IPS DF 19.7 (cell line): Measurements from ENCODE around the gene PPP1R12C.
A peak's percentile ranks its signal among the peaks of the same experiment; 100 is the strongest.

Experiments
- DNase-seq: peaks from one replicate; pipeline ENCODE4 v3.0.0-alpha.2; 2013; ENCODE audit warnings: low read depth, low spot score

The PPP1R12C gene

DNA sequence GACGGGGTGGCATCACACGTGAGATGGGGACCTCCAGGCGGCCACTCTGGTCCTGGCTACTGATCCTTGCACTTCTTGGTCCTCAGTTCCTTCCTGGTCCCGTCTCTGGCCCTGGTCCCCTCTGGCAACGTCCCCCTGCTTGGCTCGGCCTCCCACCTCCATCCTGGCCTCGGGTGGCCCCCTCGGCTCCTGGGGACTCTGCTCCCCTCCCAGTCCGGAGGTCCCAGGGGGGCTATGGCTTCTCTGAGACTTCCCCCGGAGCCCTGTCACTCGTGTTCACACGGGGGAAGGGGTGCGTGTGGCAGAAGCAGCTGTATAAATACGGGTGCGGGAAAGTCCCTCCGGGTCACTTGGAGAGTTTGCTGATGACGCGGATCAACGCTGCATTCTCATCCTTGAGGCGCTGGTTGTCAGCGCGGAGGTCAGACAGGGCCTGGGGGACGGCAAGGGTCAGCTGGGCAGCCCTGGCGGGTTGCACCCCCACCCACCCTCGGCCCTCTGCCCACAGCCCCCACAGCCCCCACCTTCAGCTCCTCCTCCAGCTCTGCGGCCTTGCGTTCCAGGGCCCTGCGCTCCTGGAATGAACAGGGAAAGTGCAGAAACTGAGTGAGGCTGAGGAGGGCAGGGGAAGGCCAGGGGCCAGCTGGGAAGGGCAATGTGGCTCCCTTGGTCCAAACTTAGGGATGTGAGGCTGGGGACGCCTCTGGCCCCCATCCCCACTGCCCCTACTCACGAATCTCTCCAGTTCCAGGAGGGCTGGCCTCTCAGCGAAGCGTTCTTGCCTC lies 26.1 kb downstream of the PPP1R12C start:
- DNase-seq = no peak

DNA sequence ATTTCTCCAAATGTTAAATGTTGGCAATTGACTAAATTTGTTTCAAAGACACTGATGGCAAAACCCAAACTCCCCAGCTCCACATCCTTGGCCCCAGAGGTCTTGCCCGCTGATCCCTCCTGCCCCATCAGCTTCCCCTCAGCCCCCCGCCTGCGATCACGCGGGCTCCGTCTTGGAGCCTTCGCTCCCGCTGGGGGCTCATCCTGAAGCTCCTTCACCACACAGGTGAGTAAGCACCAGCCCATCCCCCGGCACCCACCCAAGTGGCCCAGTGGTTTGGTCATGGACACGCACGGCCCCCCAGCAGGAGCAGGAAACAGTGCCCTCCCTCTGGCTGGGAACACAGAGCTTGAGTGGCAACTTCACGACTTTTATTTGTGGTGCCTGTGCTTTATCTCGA lies 26.9 kb downstream of the PPP1R12C start:
- no peak for DNase-seq

DNA sequence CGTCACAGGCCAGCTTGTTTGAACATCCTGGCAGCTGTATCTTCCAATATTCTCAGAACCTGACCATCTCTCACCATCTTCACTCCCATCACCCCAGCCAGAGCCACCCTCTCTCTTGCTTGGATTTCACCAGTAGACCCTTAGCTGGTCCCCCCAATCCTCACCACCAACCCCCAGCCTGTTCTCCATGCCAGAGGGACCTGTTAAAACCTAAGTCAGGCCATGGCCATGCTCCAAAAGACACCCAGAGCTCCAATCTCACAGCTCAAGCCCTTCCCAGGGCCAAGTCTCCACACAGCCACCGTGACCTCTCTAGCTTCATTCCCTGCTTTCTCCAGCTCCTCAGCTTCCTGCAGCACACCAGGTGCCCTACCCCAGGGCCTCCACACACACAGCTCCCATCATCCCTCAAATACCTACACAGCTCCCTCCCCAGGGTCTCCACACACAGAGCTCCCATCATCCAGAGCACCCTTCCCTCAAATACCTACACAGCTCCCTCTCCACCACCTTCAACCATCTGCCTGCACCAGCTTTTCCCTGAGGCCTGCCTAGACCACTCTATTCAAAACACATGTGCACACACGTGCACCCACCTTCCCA lies 28.0 kb downstream of the PPP1R12C start:
- no peak for DNase-seq

DNA sequence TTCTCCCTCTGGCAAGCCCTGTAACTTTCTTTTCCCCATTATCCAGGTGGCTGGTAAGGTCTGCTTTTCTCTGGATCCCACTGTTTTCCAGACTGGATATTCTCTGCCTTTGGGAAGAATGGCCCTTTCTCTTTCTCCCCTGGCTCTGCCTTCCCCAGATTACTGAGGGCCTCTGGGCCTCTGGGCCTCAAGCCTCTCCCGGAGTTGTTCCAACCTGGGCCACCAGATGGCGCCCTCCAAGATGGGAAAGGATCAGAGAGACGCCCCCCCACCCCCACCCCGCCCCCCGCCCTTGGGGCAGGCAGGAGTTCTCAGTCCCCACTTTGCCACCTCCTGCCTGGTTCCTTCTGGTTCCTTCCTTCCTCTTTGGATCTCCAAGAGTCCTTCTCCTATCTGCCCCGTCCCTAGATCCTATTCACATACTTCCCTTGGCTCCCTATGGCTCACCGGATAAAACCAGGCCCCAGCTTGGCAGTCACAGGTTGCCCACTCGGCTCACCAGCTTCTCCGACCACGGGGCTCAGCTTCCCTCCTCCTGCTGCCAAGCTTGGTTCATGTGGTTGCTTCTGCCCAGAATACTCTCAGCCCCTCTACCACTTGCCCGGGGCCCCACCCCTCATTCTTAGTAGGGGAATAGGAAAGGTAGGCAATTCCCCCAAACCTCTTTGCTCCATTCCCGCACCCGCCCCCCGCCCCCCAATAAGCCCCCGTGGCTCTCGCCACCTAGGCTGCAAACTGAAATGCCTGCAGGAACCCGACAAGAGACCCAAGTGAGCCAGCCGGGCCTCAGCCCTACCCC lies 28.7 kb downstream of the PPP1R12C start:
- no peak for DNase-seq

DNA sequence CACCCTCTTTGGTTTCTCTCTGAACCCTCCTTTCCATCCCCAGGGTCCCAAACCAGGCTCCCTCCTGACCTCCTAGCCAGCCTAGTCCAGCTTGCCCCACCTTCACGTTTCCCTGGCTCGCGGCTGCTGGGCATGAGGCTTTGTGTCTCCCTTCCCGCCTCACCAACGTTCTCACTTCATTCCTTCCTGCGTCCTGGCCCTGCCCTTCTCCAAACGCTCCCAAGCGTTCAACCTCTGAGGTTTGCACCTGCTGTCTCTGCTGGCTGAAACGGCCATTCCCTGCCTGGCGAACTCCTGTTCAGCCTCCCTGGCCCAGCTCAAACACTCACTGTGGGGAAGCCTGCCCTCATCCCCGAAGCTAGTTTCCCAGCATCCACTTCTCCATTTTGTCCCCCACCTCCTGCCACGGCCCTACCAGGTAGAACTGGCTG lies 29.4 kb downstream of the PPP1R12C start:
- no peak for DNase-seq

DNA sequence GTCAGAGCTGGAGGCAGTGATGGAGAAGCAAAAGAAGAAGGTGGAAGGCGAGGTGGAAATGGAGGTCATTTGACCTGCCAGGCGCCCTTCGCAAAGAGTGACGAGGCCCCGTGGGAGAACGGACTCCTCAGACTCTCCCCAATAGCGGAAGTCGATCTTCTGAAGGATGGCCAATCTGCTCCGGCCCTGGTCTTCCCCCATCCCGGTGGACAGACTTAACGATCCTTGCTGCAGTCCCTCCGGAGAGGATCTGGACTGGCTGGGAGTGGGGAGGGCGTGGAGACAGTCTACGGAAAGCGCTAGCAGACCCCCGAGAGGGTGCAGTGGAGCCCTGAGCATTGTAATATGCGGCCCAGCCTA lies 29.9 kb downstream of the PPP1R12C start:
- DNase-seq = no peak

DNA sequence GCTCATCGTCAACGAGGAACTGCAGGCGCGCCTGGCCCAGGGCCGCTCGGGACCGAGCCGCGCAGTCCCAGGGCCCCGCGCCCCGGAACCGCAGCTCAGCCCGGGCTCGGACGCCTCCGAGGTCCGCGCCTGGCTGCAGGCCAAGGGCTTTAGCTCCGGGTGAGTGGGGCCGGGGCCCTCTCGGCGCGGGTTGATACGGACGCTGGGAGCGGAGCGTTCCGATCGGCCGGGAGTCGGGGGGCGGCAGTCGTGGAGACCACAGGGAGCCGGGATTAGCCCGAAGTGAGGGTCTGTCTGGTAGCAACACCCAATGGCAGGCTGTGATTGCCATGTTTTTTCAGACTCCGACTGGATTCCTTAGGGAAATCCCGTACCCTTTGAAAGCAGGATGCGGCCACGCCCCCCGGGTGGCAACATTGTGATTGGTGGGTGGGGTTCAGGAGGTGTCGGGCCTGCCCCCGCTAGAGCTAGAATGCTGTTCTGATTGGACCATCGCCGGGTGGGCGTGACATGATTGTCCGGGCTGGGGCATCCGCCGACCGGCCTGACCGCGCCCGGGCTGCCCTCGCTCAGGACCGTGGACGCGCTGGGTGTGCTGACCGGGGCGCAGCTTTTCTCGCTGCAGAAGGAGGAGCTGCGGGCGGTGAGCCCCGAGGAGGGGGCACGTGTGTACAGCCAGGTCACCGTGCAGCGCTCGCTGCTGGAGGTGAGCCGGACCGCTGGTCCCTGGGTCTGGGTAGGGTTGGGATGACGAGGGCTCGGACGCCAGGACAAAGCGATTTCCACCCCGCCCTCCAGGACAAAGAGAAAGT lies 30.5 kb downstream of the PPP1R12C start:
- peak; percentile 86 for DNase-seq

DNA sequence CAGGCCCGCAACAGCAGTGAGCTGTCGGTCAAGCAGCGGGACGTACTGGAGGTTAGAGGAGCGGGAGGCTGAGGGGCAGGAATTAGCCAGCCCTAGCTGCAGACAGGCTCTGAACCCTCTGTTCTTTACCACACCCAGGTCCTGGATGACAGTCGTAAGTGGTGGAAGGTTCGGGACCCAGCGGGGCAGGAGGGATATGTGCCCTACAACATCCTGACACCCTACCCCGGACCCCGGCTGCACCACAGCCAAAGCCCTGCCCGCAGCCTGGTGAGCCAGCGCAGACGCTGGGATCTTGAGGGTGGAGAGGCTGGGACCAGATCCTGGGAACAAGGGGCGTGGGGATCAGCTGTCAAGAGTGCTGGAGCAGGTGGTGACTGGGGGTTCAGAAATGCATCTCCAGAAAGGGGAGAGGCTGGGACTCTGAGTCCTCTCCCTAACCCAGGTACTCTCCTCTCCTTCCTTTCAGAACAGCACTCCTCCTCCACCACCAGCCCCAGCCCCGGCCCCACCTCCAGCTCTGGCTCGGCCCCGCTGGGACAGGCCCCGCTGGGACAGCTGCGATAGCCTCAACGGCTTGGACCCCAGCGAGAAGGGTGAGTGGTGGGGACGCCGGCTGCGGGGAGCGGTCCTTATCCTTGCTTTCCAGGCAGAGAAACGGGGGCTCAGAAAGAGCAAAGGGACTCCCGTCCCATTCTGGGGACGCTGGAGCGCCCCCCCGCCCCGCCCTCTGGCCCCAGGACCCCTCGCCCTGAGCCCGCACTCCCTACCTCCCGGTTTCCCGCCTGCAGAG lies 31.3 kb downstream of the PPP1R12C start:
- no peak for DNase-seq

DNA sequence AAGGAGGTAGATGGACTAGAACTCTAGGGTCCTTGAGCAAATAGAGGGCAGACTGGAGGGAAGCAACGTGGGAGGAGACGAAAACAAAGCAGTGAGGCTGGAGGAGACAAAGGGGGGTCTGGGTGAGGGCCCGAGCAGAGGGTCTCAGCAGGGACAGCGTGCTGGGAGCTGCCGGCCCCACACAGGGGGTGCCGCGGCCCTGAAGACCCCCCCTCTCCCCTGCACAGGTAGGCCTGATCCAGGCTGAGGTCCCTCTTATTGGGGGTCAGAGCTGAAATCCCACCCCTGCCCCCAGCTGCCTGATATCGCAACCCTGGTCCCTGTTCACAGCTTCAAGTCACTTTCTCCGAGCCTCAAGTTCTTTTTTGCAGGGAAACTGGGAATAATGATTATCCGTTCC lies 33.0 kb downstream of the PPP1R12C start:
- no peak for DNase-seq

DNA sequence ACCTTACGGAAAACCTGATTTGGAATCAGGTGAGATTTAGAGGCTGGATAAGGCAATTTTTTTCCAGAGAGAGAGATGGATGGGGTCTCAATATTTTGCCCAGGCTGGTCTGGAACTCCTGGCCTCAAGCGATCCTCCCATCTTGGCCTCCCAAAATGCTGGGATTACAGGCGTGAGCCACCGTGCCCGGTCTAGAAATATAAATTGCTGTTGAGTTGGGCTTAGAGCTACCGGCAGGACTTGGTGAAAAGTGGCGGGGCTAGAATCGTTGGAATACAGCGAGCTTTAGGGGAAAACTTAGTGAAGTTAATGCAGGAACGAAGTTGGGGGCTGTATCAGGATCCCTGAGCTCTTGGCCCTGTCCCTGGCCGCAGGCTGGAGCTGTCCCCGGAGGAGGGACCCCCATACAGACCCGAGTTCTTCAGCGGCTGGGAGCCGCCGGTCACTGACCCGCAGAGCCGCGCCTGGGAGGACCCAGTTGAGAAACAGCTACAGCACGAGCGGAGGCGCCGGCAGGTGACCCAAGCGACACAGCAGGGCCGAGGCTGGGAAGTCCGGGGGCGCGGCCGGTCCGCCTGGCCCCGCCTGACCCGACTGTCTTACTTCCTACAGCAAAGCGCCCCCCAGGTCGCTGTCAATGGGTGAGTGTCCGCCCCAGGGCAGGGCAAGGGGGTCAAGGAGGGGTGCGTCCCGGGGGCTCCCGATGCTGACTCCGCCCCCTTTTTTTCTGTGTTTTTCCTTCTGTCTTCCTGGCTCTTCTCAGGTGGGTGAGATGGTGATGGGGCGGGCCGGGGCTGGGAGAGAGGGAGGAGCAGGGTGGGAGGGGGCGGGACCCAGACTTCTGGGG lies 34.2 kb downstream of the PPP1R12C start:
- DNase-seq = no peak

DNA sequence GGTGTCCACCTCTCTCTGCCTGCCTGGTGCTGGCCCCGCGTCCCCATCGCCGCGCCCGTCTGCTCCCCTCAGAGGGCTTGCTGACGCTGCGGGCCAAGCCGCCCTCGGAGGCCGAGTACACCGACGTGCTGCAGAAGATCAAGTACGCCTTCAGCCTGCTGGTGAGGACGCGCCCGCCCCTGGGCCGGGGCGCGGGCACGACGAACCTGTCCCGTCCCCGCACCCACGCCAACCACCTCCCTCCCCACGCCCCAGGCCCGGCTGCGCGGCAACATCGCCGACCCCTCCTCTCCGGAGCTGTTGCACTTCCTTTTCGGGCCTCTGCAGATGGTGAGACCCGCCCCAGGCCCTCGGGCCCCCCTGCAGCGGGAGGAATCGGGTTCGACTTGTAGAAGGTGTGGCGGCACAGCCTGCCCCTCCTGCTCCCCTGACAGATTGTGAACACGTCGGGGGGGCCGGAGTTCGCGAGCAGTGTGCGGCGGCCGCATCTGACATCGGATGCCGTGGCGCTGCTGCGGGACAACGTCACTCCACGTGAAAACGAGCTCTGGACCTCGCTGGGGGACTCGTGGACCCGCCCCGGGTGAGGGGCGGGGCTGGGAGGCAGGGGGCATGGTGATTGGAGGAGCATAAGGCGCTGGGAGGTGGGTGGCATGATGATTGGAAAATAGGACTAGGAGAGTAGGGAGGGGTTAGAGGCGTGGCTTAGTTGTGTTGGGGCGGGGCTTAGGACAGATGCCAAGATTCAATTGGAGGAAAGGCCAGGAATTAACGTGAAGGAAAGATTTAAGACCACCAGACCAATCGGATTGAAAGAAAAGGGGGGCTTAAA lies 35.2 kb downstream of the PPP1R12C start:
- no peak for DNase-seq

DNA sequence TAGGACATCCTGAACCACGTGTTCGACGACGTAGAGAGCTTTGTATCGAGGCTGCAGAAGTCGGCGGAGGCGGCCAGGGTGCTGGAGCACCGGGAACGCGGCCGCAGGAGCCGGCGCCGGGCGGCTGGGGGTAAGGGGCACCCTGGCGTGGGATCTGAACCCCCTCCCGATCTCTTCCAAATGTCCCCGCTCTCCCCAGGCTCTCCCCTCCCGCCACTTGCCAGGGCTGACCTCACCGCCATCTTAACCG lies 35.7 kb downstream of the PPP1R12C start:
- DNase-seq = no peak

DNA sequence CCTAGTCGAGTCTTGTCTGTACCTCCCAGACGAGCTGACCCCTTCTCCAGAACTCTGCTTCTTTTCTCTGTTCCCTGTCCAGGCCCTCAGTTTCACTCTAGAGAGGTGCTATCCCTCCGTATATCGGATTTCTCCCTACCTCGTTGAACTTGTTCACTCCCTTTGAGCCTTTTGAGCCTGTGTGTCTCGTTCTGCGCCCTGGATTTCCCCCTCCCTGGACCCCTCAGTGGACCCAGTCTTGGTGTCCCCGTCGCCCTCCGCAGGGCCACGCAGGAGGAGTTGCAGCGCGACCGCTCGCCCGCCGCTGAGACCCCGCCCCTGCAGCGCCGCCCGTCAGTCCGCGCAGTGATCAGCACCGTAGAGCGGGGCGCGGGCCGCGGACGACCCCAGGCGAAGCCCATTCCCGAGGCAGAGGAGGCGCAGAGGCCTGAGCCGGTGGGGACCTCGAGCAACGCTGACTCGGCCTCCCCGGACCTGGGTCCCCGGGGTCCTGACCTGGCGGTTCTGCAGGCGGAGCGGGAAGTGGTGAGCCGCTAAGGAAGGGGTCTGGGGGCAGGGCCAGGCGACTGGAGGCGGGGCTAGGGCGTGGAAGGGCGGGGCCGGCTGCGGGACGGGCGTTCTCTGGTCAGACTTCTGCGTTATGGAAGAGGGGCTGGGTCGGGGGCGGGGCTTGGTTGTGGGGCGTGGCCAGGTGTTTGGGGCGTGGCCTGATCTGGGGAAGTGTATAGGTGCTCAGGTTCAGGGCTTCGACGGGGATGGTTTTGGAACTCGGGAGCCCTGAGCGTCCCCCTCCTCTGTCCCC lies 36.3 kb downstream of the PPP1R12C start:
- no peak for DNase-seq

DNA sequence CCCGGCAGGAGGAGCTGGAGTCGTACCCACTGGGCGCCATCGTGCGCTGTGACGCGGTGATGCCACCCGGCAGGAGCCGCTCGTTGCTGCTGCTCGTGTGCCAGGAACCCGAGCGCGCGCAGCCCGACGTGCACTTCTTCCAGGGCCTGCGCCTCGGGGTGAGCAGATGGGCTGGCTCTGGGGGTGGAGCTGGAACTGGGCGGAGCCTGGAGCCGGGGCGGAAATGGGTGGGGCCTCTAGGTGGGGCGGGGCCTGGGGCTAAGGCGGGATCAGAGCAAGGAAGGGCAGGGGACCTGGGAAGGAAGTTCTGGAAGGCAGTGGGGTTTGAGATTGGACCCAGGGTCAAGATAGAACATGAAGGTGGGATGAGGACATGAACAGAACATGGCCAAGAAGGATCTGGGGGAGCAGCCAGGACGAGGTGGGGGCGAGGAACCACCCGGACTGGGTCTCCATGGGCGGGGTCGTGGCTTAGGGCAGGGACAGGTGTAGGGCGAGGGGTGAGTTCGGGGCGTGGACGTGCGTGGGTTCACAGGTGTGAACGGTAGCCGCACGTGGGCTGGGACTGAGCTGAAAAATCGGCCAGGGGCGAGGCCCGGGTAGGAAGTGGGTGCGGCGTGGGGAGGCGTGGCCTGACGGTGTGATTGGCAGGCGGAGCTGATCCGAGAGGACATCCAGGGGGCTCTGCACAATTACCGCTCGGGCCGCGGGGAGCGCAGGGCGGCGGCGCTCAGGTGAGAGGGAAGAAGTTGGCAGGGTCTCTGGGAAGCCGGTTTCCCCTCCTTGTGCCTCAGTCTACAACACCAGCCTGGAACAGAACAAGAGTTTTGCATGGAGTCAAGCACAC lies 37.1 kb downstream of the PPP1R12C start:
- no peak for DNase-seq

DNA sequence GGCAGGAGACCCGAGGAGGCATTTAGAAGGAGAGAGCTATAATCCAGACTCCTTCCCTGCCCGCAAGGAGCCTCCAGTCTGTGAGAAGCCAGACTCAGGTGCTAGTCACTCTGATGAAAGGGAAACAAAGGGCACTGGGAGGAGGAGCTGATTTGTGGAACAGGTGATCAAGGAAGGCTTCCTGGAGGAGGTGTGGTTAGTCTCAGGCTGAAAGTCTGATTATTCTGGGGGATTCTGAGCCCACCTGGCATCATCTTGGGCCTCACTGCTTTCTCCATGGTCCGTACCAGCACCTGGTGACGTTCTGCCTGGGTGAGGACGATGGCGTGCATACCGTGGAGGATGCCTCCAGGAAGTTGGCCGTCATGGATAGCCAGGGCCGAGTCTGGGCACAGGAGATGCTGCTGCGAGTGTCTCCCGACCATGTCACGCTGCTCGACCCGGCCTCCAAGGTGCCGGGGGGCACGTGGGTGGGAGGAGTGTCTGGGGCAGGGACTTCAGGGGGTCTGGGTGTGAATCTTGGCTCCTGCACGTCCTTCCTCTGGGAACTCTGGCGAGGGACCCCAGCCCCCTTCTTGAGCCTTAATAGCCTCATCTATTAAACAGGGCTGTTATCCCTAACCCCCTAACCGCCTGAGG lies 37.9 kb downstream of the PPP1R12C start:
- DNase-seq = no peak

DNA sequence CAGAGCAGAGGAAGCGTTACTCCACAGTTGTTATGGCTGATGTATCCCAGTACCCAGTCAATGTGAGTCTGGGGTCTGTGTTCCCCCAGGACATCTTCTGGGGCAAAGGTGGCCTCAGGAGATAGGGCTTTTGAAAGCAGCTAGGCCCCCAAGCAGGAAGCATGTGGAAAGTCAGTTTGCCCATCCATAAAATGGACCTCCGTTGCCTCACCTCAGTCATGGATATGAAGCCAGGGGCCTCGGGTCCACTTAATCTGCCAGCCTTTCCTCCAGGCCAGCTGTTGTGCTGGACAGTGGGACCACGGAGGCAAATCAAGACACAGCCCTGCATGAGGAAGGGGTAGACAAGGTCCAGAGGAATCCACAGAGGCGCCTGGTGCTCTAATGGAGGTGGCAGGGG lies 38.4 kb downstream of the PPP1R12C start:
- no peak for DNase-seq

DNA sequence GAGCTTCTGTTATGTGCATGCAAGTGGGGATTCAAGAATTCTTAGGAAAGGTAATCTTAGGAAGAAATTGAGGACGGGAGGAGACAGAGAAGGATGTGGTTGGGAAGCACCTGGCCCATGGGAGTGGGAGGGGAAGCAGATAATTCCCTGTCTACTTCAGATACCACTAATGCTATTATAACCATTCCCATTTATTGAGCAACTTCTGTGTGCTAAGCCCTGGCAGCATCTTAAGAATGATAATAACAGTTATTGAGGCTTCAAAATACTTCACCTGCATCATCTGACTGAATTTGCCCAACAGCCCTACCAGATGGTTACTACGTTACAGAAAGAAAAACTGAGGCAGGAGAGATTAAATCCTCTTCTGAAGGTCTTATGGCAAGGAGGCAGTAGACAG lies 40.3 kb downstream of the PPP1R12C start:
- no peak for DNase-seq
